Iris pigment epithelial cell (primary cell): Measurements from ENCODE around the gene TMED10.

Source experiments
- DNase-seq: peaks from one replicate; pipeline ENCODE4 v3.0.0-alpha.2; 2011; ENCODE audit warnings: low read depth

The TMED10 gene

DNA sequence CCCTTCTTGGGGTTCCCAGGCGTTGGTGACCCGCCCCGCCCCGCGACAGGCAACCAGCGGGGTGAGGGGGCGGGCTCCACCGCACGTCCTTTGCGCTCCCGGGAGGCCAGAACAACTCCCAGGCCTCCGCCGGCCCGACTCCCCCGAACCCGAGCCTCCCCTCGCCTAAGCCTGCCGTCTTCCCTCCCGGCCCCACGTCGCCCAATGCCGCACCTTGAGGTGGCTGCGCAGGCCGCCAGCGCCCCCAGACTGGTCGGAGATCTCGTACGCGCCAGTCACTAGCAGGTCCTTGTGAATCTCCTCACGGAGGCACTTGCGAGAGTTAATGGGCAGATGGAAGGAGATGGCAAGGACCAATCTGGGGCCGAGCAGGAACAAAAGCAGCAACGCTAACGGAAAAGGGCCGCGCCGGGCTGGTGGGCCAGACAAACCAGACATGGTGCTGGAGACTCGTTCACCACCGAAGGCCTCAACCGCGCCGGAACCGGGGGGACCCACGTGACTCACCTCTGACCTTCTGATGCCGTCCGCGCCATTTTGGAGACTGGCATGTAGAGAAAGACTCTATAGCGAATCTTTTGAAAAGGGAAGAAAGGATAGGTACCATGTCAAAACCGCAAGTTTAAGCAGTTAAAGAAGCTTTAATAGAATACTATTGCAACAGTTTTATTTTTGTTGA lies at the start of gene TMED10:
Gene TMED10 (minus strand): TSS at position 471 of the 679 bp plus-strand sequence. CDS start 33 bp downstream, at position 438.
- peak; percentile 85 for DNase-seq

DNA sequence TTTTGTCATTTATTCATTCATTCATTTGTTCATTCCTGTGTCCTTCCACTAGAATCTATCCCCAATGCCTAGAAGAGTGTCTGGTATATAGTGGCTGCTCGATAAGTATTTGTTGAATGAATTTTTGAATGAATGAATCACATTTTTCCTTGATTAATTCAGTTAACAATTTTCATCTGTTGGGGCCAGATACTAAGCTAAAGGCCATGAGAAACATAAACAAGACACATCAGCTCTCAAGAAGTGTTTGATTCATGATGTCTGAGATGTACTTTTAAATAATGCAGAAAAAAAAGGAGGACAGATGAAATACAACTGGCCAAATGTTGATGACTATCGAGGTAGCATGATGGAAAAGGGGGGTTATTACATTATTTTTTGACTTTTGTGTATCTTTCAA lies 48.1 kb upstream of the TMED10 start:
- peak; percentile 80 for DNase-seq

DNA sequence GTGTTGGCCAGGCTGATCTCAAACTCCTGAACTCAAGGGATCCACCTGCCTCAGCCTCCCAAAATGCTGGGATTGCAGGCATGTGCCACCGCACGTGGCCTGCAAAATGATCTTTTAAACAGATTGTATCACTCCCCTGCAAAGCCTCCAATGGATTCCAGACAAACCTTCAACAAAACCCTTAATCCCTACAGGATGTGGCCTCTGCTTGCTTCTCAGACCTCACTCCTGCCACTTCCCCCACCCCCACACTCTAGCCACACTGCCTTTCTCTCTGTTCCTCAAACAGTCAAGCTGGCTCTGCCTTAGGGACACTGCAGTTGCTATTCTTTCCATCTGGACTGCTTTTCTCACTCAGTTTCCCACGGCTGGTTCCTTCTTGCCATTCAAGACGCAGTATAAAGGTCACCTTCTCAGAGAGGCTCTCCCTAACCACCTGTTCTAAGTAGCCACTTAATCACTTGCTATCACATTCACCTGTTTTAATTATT lies 47.3 kb upstream of the TMED10 start:
- DNase-seq = peak; percentile 92

DNA sequence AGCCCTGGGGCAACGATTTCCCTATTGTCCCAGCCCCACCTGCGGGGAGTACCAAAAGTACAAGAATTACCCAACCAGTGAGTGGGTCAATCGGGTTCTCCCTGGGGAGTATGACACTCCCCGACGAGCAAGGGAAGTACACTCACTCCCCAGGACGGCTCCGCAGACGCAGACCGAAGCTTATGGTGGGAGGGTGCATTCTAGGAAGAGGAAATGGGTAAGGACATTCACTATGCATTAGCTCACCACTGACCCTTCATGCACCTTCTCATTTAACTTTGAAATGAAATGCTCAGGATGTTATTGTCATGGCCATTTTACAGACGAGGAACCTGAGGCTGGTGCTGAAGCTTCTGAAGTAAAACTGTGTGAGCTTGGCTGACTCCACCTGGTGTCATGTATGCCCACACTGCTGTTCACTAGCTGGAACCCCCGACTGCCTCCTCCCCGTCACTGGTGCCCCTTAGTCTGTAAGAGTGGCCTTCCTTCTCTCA lies 45.8 kb upstream of the TMED10 start:
- peak; percentile 99 for DNase-seq

DNA sequence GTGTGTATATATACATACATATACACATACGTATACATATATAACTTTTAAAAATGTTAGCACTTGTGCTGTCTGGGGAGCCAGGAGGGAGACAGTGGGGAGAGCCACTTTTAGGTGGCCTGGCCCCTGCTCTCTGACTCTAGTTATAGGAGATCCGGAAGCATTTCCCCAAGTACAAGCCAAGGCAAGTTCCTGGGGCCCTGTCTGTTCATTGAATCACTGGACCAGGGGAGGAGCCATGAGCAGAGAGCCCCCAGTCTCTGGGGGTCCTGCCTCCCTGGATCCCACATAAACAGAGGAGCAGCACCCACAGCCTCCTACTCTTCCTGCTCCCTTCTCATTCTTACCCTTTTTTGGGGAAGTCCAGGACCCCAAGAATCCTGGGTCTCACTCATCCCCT lies 45.4 kb upstream of the TMED10 start:
- no peak for DNase-seq

DNA sequence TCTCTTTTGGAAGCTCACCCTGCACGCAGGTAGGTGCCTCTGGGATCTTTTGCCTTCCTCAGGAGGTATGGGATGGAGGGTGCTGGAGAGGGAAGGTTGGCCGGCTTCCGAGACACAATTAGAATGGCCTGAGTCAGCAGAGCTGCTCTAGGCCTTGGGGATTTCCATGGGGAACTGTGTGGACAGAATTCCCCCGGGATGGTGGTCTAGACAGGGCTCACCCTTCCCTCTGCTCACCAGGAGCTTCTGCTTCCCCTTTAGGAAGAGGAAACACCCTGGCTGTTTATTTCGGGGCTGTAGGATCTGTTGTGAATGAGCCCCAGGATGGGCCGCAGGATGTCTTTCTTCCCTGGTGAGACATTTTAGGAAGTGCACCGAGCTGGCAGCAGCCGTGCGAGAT lies 43.7 kb upstream of the TMED10 start:
- no peak for DNase-seq

DNA sequence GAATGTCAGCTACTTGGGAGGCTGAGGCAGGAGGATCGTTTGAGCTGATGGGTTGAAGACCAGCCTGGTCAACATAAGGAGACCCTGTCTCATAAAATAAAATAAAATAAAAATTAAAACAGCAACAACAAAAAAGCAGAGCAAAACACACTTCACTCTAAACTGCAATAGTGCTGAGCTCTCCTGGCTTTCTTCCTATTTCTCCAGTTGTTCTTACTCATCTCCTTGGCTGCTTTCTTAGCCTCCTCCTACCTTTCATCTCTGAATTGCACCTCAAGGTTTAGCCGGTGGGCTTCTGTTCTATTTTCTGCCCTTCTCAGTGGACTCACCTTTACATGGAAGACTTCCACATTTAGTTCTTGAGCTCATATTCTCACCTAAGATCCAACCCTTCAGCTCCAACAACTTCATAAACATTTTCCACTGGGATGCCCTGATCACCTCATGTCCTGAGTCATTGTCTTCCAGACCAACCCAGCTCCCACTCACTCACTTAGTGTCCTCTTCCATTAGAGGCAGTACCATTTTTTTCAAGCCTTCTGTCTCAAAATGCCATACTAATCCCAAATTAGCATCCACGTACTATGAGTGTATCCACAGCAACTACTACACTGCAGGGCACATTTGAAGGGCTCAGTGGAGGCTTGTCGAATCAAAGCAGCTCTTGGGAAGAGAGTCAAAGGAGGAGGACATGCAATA lies 41.2 kb upstream of the TMED10 start:
- no peak for DNase-seq

DNA sequence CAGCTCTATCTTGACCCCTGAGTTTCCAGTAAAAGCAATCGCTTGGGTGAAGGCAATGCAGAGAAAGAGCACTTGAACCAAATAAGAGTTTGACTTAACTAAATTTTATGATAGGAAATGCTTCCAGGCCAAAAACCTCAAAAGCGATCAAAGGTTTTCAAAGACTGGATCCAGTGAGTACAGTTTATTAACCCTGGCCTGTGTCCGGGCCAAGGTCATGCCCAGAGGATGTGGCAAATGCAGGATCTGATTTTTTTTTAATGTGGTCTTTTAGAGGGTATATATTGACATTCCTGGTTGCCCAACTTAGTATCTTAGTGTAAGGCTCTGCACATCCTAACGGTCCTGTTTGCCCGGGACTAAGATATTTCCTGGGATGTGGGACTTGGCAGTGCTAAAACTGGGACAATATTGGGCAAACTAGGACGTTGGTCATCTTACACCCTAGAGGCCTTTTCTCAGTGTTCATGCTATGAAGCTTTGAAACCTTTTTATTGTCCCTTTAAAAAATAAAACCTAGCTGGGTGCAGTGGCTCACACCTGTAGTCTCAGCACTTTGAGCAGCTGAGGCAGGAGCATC lies 40.1 kb upstream of the TMED10 start:
- no peak for DNase-seq

DNA sequence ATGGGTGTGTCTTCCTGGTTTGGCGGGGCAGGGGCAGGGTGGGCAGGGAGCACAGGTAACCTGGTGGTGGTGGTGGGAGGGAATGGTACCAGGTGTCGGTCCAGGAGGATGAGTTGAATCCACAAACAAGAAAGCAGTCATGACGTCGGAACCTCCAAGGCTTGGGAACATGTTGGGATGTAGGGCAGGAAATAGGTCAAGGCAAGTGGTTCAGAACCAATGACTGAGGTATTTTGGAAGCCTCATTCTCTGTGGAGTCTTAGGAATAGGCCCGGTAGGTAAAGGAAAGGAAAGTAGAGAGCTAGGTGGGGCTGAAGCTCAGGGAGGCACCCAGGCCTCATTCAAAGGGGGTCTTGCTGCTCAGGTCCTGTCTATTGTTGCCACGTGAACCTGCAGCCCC lies 39.1 kb upstream of the TMED10 start:
- no peak for DNase-seq

DNA sequence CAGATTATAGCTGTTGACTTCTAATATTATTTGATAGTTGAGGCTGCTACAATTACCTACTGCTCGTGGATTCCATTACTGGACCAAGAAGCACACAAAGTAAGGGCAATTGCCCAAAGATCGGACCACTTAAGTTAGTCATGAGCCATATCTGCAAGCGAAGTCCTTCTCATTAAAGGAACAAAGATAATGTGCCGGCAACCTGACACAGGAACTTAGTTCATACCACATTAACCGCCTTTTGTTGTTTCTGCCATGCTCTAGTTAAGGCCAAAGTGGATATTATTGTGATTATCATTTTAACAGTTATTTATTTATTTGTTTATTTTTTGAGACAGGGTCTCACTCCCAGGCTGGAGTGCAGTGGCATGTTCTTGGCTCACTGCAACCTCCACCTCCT lies 38.1 kb upstream of the TMED10 start:
- no peak for DNase-seq

DNA sequence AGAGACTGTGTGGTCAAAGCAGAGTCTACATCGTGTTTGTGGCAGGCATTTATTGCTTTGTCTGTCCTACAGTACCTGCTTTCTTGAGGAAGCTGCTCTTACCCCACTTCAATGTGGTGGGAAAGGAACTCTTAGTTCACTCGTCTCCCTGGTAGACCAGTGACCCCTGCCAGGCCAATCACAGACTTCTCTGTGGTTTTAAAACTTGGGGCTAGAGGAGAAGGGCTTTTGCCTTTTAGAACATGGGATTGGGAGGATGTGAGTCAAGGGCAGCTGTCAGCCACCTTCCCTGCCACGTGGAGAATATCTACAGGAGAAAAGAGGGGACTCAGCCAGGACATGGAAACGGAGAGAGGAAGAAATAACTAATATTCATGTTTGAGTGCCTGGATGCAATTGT lies 36.8 kb upstream of the TMED10 start:
- DNase-seq = no peak

DNA sequence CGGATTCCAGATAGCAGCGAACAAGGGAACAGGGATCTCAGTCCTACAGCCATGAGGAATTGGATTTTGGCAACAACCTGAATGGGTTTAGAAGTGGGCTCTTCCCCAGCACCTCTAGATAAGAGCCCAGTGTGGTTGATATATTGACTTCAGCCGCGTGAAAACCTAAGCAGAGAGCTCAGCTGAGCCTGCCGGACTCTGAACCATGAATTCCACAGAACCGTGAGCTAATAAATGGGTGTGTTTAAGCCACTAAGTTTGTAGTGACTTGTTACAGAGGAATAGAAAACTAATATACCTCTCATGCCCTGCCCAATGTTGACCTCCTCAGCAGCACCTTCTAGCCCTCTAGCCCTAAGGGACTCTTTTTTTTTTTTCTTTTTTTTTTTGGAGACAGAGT lies 32.4 kb upstream of the TMED10 start:
- no peak for DNase-seq

DNA sequence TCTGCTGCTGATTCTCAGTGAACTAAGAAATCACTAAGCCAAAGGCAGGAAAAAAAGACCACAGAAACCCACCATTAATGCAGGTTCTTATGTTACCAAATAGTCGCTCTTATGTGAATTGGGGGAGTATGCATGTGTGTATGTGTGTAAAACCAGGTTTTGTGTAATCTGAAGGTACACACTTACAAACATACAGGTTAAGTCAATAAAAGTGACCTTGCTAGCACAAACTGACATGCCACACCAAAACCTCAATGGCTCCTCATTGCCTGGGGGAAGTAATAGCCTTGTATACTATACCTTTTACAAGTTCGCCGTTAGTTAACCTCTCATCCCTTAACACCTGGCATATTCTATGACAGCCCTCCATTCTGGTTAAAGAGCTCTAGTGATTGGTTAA lies 29.8 kb upstream of the TMED10 start:
- no peak for DNase-seq

DNA sequence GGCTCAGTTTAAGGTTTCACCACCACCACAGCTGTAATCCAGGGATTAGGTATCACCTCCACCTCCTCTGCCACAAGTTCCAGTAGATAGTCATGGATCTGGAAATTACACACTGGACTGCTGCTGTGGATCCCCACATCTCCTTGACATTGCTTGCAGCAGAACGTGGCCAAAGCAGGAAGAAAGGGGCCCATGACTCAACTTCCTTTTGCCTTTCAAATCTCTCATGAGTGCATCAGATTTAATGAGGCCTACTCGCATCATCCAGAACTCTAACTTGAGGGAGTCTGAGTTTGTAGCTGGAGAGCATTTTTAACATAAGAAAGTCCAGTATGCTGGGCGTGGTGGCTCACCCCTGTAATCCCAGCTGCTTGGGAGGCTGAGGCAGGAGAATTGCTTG lies 29.2 kb upstream of the TMED10 start:
- DNase-seq = peak; percentile 73

DNA sequence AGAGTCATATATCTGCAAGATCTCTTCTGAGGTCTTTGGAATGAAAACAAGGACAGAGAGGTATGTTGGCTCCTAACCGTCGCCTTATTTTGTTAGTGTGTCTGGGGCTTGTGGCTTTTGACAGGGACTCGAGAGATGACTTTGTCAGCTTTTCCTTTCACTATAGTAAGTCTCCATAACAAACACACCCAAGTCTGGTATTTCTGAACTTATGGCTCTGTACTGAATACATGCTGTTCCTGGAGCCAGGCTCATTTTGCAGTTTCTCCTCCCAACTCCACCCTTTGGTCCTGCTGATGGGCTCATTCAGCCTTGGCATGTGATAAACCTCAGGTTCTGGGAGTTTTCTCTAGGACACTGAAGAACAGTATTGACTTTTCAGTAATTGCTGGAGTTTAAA lies 27.7 kb upstream of the TMED10 start:
- DNase-seq = peak; percentile 44

DNA sequence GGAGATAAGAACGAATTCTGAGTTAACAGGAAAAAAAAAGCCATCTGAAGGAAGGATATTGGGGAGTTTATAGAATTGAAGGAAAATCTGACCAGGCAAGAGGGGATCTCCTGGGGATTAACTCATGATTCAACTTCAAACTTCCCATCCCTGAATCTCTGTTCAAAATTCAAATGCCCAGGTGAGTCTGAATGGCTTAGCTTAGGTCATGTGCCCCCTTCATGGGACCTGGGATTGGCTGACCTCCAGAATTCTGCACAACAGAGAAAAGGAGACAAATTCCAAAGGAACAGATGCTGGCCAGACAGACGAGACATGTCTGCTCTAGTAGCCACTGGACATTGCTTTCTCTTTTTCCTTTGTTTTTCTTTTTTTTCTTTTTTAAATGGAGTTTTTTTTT lies 26.2 kb upstream of the TMED10 start:
- DNase-seq = no peak

DNA sequence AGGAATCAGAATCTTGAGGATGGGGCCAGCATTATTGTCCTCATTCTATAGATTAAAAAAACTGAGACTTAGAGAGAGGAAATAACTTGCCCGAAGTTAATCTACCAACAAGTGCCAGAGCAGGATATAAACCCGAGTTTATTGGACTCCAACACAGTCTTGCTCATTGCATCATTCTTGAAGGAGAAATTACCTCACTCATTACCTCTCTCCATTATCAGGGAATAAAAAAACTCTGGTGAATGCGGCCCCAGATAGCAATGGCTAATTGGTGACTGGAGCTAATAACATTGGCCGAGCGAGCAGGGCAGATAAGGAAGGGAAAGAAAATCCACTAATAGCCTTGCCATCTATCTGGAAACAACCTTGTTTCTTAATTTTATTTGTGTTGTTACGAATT lies 24.7 kb upstream of the TMED10 start:
- no peak for DNase-seq

DNA sequence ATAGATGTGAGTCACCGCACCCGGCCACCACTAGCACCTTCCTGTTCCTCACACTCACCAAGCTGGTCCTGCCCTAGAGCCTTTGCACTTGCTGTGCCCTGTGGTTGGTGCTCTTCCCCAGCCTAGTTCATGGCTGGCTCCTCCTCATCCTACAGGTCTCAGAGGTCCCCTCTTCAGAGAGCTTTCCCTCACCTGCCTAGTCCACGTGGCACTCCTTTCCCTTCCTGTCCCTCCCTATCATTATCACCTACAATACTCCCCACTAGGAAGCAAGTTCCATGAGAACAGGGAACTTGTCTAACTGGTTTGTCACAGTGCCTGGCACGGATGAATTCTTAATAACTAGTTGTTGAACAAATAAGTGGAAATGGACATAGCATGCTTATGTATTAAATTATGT lies 24.0 kb upstream of the TMED10 start:
- DNase-seq = no peak

DNA sequence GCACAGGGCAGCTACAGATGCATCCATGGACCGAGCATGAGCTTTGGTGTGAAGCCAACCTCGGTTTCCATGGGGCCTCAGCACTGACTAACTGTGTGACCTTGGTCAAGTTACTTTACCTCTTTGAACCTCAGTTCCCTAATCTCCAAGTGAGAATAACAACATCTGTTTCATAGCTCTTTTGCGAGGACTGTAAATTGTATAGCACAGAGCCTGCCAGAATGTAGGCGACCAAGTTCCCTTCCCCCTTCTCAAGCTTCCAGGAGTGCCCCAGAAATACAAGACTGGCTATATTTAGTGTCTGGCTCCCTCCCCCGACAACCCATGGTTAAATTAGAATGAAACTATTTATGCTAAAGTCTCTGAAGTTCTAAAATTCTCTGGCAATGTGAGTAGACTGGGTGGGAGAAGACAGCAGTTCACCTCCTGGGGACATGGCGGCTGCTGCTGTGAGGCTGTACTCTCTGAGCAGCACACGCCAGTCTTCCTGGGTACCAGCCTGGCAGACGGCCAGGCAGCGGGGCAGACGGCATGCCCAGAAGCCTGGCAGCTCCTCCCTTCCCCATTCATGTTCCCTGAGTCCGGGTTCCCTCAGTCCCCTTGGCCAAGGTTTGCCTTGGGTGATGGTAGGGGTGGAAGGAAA lies 22.0 kb upstream of the TMED10 start:
- DNase-seq = peak; percentile 21

DNA sequence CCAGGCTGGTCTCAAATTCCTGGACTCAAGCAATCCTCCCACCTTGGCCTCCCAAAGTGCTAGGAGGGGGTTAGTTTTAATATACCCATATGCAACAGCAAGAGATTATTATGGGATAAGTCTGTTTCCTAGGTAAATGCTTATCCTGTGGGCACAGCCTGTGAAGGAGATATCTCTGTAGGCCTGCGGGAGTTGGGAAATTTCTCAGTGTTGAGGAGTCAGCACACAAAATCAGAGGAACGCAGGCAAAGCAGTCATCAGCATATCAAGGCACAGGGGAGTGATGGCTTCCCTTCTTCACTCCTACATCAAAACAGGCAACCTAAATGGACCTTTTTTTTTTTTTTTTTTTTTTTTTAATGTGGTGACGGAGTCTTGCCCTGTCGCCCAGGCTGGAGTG lies 20.9 kb upstream of the TMED10 start:
- DNase-seq = no peak

DNA sequence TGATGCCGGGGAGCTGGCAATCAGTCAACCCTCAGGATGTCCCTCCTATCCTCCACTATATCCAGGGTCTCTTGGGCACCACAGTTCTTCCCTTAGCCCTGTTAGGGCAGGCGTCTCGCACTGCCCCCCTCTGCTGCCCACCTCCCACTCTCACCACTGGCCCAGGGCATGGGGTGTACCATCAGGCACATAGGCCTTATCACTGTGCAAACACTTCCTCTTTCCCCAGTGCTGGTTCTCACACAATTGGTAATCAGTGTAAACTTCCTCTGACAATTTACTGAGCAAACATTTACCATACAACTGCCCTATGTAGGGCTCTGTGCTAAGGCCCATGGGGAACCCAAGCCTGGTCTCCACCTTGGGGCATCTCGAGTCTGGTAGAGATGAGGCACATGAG lies 20.1 kb upstream of the TMED10 start:
- no peak for DNase-seq

DNA sequence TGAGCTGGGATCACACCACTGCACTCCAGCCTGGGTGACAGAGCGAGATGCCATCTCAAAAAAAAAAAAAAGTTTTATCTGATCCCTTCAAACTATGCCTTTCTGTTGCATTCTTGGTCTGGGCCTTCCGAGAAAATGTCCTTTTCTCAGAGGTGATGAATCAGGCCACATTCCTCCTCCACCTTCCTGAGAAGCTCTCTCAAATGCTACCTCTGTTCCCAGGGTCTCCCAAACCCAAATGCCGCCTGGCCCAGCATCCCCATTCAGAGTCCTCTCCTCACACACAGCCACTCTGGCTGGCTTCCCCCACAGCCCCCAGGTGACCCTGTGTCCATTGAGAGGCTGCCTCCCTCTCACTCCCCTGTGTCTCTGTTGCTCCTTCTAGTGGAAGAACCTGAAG lies 19.7 kb upstream of the TMED10 start:
- no peak for DNase-seq

DNA sequence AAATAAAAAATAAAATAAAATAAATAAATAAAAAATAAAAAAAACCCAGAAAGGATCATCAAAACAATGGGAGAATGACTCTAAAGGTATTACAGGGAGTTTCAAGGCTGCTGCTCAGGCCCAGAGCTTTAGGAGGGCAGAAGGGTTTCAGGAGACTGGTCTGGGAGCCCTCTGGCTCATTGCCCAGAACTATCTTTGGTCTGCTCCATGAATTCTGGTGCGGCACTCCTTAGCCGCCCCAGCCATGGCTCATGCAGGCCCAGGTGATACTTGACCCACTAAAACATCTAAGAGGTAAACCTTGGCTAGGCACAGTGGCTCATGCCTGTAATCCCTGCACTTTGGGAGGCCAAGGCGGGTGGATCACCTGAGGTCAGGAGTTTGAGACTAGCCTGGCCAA lies 14.7 kb upstream of the TMED10 start:
- no peak for DNase-seq
